ENCODE results near the gene ANXA11. TPM values are rescaled to one million over a fixed set of nuclear protein-coding genes. Genes with fewer than 3 reads are reported as not detected.
"Not testable (repeated sequence)": the region's sequence is repeated elsewhere in the genome, so short reads cannot be mapped to it uniquely, and the experiment has no call there.

Gene ANXA11
- total and polyA plus RNA-seq, 3 donors from 2014 or later = 46.5 to 116 (median 64.0) TPM

DNA sequence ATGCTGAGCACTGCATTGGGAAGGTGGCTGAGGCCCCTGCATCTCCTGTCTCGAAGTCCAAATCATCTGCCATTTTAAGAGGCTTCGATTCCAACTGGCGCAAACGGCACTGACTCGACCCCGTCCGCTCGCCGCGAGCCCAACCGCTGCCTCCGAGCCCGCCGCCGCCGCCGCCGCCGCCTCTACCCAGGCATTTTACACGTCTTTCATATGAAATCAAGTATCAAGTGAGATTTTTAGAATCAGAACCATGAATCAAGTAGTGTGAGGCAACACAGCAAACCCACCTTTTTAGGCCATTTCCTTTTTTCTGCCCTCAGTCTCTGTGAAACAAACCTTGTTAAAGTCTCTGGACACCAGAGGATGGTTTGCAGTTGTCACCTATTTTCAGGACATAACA, 42.3 kb upstream of the ANXA11 start:
- 67 to 84% methylated on average over 1 to 19 of the region's 20 CpGs for WGBS, 2 donors
- H3K4me1 ChIP-seq; H3K36me3 ChIP-seq (ENCODE audit: low read depth, missing control alignments); H3K4me3 ChIP-seq; H3K27me3 ChIP-seq; intact Hi-C loops (cut with DNase I; ENCODE audit: low total_unique reads); H3K9me3 ChIP-seq; H3K27ac ChIP-seq; DNase-seq: not testable (repeated sequence)

DNA sequence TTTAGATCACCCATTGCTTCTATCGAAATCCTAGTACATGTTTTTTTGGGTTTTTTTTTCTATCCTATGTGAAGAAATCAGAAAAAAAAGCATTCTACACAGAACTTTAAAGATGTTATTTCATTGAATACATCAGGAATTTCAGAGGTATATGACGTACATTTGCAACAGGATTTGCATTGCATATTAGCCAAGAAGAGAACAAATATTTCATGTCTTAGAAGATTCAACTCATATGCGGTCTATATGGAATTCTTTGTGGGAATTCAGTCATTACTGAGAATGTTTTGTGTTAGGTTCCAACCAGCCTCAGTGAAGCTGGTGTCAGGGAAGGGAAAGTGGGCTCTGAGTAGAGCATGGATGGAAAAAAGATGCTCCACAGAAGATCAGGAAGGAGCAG, 39.0 kb upstream of the ANXA11 start:
- H3K27ac ChIP-seq; H3K4me3 ChIP-seq; H3K27me3 ChIP-seq; intact Hi-C loops (cut with DNase I; ENCODE audit: low total_unique reads); H3K9me3 ChIP-seq; H3K36me3 ChIP-seq (ENCODE audit: low read depth, missing control alignments); H3K4me1 ChIP-seq; DNase-seq: not testable (repeated sequence)
- 83 to 91% methylated on average over 3 of the region's 3 CpGs for WGBS, 2 donors

DNA sequence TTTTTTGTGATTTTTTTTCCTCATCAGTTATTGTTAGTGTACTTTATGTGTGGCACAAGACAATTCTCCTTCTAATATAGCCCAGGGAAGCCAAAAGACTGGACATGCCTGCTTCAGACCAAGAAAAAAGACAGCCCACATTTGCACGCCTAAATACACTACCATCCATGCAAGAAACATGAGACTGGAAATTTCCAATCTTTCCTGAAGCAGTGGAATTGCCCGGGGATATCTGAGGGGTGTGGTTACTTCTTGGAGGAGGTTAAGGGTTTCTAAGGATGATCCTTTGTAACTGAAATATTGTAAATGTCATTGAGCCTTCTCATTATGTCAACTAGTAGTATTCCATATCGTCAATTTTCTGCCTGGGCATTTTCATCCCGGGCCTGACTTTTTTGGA, 37.0 kb upstream of the ANXA11 start:
- intact Hi-C loops (cut with DNase I; ENCODE audit: low total_unique reads) = not testable (repeated sequence)
- 52 to 80% methylated on average over 1 to 3 of the region's 4 CpGs for WGBS, 2 donors

DNA sequence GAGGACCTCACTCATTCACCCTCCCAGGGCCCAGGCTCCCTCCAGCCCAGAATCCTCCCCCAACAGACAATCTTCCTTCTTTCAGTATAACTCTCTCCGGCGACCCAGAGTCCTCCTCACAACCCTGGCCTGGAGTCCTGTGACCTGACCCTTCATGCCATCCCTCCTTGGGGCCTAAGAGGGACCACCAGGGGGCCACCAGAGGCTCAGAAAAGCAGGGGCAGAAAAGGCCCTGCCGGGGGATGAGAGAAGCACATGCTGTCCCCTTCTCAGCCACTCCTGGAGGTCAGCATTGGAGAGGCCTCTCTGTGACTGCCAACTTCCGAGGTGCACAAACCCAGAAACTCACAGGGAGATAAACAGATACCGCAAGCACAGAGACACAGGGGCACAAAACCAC, 31.1 kb upstream of the ANXA11 start:
- H3K36me3 ChIP-seq (ENCODE audit: low read depth, missing control alignments); H3K27ac ChIP-seq; H3K4me1 ChIP-seq; H3K4me3 ChIP-seq; H3K9me3 ChIP-seq; DNase-seq; H3K27me3 ChIP-seq; intact Hi-C loops (cut with DNase I; ENCODE audit: low total_unique reads): not testable (repeated sequence)
- 92% methylated on average over 5 of the region's 5 CpGs; no CpG with 5 or more reads in 1 of the 2 donors for WGBS, 2 donors

More for the DNA sequence above, 37.0 kb upstream of the ANXA11 start:
- H3K4me1 ChIP-seq; H3K27ac ChIP-seq; H3K9me3 ChIP-seq; H3K4me3 ChIP-seq; DNase-seq; H3K36me3 ChIP-seq (ENCODE audit: low read depth, missing control alignments); H3K27me3 ChIP-seq: not testable (repeated sequence)

DNA sequence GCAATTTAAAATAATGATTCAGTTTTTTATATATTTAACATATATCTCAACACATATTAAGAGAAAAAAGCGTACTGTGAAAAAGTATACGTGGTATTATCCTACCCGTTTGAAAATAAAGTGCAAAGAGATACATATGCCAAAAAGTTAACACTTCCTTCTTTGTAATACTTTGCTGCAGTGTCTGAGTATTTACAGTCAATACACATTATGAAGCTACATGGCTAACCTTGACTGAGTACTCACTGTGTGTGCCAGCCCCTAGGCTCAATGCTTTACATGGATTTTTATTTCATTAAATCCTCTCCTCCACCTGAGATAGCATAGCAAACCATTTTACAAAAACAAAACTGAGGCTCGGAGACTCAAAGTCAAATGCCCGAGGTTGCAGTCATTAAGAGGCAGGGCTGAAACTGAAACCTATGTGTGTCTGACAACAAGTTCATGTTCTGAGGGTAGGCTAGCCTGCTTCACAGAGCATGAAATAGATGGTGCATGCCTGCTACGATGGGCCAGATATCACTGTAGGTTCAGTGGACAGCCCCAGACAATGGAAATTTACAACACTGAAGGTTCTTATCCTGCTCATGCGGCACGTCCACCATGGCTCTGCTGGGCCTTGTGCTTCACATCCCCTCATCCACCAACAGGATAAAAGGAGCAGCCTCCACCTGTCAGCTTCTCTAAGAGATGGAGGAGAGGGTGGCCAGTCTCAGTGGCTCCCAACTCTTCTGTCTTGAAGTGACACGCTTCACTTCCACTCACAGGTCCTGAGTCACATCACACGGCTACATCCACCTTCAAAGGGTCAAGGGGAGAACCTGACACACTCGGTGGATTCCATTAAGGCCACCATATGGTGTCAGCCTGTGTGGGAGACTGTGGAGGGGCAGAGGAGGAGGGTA, 29.2 kb upstream of the ANXA11 start:
- WGBS, 2 donors = 75 to 79% methylated on average over 11 of the region's 11 CpGs
- H3K4me3 ChIP-seq; intact Hi-C loops (cut with DNase I; ENCODE audit: low total_unique reads); H3K27ac ChIP-seq; H3K27me3 ChIP-seq; H3K9me3 ChIP-seq; H3K36me3 ChIP-seq (ENCODE audit: low read depth, missing control alignments); DNase-seq; H3K4me1 ChIP-seq: not testable (repeated sequence)

DNA sequence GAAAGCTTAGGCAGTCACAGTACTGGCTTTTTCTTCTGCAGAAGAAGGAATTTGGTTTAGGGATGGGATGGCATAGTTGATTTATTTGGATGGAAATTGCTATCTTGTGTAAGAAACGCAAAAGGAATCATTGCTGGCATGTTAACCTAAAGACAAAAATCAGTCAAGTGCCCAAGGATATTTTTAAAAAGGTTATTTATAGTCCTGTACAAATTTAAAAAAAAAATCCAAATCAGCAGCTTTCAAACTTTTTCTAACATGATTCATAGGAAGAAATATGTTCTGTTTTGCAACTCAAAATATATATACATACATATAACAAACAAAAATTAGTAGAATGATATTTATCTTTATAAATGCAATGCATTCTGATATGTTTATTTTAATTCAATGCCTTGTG, 28.5 kb upstream of the ANXA11 start:
- H3K27me3 ChIP-seq; DNase-seq; intact Hi-C loops (cut with DNase I; ENCODE audit: low total_unique reads); H3K27ac ChIP-seq; H3K9me3 ChIP-seq; H3K36me3 ChIP-seq (ENCODE audit: low read depth, missing control alignments); H3K4me3 ChIP-seq; H3K4me1 ChIP-seq: not testable (repeated sequence)
- WGBS, 2 donors = 81 to 83% methylated on average over 1 of the region's 1 CpG

DNA sequence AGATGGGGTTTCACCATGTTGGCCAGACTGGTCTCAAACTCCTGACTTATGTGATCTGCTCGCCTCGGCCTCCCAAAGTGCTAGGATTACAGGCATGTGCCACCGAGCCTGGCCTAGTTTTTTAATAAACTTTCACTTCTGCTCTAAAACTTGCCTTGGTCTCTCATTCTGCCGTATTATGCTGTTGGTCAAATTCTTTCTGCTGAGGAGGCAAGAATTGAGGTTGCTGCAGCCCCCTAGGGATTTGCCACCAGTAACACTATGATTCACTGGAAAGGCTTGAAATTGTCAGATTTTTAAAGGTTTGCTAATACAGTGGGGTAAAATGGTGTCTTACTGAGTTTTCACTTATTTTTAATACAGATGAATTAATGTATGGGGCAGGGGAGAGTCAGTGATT, 21.4 kb upstream of the ANXA11 start:
- H3K4me3 ChIP-seq; H3K4me1 ChIP-seq; H3K36me3 ChIP-seq (ENCODE audit: low read depth, missing control alignments); H3K9me3 ChIP-seq; H3K27me3 ChIP-seq; DNase-seq; H3K27ac ChIP-seq; intact Hi-C loops (cut with DNase I; ENCODE audit: low total_unique reads): not testable (repeated sequence)
- WGBS, 2 donors = 60 to 73% methylated on average over 4 of the region's 4 CpGs

DNA sequence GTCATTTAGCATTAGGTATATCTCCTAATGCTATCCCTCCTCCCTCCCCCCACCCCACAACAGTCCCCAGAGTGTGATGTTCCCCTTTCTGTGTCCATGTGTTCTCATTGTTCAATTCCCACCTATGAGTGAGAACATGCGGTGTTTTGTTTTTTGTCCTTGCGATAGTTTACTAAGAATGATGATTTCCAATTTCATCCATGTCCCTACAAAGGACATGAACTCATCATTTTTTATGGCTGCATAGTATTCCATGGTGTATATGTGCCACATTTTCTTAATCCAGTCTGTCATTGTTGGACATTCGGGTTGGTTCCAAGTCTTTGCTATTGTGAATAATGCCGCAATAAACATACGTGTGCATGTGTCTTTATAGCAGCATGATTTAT, 17.7 kb upstream of the ANXA11 start:
- H3K36me3 ChIP-seq (ENCODE audit: low read depth, missing control alignments); H3K27me3 ChIP-seq; H3K9me3 ChIP-seq; DNase-seq; intact Hi-C loops (cut with DNase I; ENCODE audit: low total_unique reads); H3K4me3 ChIP-seq; H3K4me1 ChIP-seq; H3K27ac ChIP-seq: not testable (repeated sequence)
- WGBS, 2 donors = 20 to 60% methylated on average over 1 of the region's 5 CpGs

DNA sequence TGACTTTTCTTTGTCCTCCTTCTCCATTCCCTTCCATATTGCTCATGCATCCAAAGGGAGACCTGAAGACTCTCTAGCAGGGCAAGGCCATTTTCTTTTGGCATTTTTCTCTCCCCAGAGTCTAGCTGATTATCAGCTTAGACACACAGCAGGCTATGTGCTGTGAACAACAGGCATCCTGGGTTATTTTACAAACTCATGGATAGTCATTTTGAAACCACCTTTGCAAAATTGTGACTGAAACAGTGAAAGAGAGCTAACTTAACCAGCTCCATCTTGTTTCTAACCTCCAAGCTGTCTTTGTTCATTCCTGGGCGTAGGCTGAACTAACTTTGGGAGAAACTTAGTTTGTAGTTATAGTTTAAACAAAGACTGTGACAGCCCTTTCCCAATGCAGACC, 13.5 kb upstream of the ANXA11 start:
- intact Hi-C loops (cut with DNase I; ENCODE audit: low total_unique reads); H3K36me3 ChIP-seq (ENCODE audit: low read depth, missing control alignments); DNase-seq; H3K27me3 ChIP-seq; H3K27ac ChIP-seq; H3K9me3 ChIP-seq; H3K4me1 ChIP-seq; H3K4me3 ChIP-seq: not testable (repeated sequence)
- WGBS, 2 donors = 82 to 100% methylated on average over 1 of the region's 1 CpG

DNA sequence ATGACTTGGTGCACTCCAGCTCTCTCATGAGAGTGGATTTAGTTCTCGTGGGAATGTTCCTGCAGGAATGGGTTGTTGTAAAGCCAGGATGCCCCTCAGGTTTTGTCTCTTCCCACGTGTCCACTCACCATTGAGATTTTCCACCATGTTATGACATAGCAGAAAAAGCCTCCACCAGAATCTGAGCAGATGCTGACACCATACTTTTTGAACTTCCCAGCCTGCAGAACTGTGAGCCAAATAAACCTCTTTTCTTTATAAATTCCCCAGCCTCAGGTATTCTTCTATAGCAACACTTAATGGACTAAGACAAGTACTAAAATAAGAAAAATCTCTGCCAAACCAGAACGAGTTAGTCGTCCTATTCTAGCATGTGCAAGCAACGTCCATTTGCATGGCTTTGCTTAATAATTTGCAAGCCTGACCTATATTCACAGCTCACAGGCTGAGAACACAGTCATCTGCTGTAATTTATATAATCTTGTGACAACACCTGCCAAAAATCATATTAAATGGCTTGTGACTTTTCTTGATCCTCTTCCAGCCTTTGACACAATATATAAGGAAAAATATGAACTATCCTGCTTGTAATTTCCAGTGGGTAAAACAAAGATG, 9.1 kb upstream of the ANXA11 start:
- H3K27me3 ChIP-seq; DNase-seq; H3K4me1 ChIP-seq; H3K27ac ChIP-seq; H3K9me3 ChIP-seq; intact Hi-C loops (cut with DNase I; ENCODE audit: low total_unique reads); H3K36me3 ChIP-seq (ENCODE audit: low read depth, missing control alignments); H3K4me3 ChIP-seq: not testable (repeated sequence)
- WGBS, 2 donors = 91 to 95% methylated on average over 5 of the region's 5 CpGs

DNA sequence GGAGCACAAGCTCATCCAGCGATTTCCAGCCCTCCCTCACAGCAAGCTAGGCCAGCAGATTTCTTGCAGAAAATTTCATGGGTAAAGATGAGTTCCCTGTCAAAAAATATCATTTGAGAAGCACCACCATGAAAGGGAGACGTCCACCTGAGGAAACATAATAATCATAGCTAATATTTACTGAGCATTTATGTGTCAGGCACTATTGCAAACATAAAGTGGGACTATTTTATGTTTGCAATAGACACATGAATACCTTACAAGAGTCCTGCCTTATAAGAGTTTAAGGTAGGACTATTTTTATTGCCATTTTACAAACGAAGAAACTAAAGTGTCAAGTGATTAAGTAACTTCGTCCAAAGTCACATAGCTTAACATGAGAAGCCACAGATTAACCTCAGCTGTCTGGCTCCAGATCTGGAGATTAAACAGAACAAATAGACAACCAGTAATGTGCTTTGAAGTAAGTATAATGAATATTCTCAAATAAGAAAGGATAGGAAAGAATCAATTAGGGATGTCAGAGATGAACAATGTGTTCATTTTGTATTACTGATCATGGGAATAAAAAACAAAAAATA, 7.3 kb upstream of the ANXA11 start:
- WGBS, 2 donors = 79 to 90% methylated on average over 3 to 4 of the region's 4 CpGs
- H3K27me3 ChIP-seq; DNase-seq; H3K27ac ChIP-seq; H3K4me3 ChIP-seq; intact Hi-C loops (cut with DNase I; ENCODE audit: low total_unique reads); H3K4me1 ChIP-seq; H3K36me3 ChIP-seq (ENCODE audit: low read depth, missing control alignments); H3K9me3 ChIP-seq: not testable (repeated sequence)

All from testis (tissue), 3 donors.